HS-5 (cell line): ENCODE measurements around the gene PLCG2.

ENCODE experiments used
- DNase-seq: peaks from one replicate; pipeline ENCODE4 v3.0.0-alpha.2; 2012; ENCODE audit warnings: low read depth

PLCG2 gene

DNA sequence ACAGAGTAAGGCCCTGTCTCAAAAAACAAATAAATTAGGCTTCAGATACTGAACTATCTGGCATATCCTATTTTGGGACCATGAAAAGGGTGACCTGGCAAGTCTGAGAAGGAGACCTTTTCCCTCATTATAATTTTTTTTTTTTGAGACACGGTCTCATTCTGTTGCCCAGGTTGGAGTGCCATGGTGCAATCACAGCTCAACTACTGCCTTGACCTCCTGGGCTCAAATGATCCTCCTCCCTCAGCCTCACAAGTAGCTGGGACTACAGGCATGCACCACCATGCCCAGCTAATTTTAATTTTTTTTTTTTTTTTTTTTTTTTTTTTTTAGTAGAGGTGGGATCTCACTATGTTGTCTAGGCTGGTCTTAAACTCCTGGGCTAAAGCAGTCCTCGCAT lies 37.3 kb downstream of the PLCG2 start:
- no peak for DNase-seq

DNA sequence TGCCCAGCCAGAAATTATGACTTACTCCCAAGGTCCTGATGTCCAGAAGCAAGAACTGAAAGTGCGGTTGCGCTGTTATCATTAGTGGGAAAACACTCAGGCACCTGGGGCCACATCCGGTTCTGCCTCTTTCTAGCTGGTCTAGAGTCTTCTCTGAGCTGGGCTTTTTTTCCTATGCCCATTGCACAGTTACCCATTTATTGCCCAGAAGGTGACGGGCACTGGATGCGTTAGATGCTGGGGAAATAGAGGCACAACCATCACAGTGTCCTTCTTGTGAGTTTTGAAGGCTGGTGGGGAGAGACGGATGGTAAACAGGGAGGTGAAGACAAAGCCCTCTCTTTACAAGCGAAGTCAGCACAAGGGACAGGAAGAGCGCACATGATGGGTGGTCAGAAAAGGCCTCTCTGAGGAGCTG lies 37.7 kb downstream of the PLCG2 start:
- DNase-seq = no peak

DNA sequence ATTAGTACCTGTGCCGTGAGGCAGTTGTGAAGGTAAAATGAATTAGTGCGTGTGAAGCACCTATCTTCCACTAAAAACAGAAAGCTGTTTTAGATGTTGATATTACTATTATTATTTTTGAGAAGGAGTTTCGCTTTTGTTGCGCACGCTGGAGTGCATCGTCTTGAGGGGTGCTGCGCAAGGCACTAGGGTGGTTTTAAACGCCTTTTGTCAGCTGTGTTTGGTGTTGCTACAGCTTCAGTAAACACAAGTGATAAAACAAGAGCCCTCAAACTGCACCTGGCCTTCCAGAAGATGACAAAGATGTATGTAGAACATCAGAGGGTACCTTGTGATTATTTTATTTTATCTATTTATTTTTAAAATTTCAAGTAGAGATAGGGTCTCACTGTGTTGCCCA lies 38.2 kb downstream of the PLCG2 start:
- DNase-seq = no peak

DNA sequence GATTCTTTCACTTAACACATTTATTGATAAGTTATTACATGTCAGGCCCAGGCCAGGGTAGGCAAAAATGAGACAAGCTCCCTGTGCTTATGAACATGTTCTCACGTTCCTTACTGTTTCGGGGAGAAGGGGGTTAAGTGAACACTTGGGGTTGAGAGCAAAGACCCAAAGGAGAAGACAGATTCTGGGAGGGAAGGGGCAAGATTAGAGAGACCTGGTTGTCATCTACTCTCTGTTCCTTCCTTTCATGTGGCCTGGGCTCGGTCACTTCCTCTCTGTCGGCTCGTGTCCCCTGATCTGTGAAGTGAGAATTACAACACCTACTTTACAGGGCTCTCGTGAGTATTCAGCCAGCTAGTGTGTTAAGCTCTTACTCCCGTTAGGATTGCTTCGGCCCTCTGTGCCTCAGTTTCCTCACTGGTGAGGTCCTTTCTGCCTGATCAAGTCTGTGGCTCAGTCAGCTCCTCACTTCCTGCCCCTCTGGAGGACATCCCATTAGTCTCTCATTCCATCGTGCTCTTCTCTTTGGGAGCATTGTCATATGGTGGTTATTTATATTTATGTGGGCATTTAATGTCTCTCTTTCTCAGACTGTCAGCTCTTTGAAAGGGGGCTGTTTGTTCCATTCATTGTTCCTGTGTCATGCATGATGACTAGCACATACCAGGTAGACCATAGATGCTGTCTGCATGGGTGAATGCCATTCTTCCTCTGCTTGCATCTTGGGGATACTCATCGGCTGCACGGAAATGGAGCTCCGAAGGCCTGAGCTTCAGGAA lies 38.9 kb downstream of the PLCG2 start:
- DNase-seq = no peak

DNA sequence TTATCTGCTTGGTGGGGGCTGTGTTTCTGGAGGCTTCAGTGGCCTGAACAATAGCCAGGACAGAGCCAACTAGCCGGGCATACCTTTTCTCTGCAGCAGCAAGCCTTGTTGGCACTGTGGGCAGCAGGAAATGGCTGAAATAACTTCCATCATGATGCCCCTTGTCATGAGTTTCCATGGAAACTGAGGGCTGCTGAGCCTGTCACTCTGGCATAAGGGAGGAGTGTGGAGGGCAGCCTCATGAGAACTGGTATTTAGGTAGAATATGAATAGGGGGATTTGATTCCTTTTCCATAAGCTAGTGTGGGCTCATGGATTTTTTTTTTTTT lies 39.4 kb downstream of the PLCG2 start:
- no peak for DNase-seq

DNA sequence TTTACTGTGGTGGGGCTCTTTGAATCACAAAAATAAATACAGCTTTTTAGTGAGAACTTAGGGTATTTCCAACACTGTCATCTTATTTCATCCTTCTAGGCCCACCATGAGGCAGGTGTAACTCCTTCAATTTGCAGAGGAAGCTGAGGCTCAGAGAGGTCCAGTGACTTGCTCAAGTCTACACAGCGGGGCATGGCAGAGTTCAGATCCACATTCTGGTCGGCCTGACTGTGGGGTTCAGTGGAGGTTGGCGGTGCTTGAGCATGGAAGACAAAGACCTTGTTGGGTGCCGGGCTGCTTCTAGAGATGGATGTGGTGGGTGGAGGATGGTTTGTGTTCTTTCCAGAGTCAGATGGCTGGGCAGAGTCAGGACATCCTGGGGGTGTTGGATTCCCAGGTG lies 39.8 kb downstream of the PLCG2 start:
- DNase-seq = no peak

DNA sequence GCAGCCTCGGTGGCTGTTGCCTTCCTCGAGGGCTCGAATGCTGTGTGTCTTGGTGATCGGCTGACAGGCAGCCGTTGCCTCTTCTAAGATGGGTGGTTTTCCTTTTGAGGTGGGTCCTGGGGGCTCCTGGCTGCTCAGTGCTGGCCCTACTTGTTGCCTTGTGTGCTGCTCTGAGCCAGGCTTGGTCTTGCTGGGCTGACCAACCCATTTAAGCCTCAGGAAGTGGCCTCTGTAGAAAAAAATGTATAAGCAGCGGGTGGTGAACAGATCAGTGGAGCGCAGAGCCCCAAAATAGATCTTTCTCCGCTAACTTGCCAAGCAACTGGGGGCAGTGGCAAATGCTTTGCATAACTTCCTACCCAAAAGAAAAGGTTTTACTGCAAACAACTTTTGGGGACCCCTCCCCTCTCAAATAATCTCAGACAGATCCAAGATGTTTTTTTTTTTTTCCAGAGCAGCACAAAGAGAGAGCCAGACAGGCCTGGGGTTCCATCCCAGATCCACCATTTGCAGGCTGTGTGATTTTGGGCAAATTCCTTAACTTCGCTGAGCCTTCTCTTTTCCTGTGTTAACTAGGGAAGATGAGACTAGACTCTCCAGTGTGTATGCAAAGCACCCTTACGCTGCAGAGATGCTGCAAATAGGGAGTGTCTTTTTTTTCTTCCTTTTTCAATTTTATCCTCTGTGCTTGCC lies 42.5 kb downstream of the PLCG2 start:
- DNase-seq = no peak

DNA sequence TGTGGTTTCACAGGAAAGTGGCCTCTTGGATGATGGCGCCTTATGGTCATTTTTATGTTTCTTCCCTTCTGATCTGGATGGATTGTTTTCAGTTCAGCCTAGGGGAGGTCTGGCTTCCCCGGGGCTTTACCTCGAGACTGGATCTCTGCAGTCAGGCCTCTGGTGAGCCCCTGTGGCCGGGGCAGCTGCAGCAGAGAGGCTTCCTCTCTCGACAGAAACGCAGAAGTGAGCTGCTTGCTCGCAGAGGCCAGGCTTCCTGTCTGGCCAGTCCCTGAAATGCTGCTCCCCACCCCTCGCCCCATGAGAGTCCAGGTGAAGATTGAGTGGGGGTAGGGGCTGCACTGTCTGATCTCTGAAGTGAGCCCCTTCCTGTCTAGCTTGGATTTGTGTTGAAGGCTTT lies 44.0 kb downstream of the PLCG2 start:
- DNase-seq = no peak

DNA sequence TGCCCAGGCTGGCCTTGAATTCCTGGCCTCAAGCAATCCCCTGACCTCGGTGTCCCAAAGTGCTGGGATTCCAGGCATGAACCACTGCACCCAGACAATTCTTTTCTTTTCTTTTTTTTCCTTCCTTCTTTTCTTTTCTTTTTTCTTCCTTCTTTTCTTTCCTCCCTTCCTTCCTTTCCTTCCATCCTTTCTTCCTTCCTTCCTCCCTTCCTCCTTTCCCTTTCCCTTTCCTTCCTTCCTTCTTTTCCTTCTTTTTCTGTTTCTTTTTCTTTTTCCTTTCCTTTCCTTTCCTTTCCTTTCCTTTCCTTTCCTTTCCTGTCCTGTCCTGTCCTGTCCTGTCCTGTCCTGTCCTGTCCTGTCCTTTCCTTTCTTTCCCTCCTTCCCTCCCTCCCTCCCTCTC lies 44.6 kb downstream of the PLCG2 start:
- DNase-seq = no peak

DNA sequence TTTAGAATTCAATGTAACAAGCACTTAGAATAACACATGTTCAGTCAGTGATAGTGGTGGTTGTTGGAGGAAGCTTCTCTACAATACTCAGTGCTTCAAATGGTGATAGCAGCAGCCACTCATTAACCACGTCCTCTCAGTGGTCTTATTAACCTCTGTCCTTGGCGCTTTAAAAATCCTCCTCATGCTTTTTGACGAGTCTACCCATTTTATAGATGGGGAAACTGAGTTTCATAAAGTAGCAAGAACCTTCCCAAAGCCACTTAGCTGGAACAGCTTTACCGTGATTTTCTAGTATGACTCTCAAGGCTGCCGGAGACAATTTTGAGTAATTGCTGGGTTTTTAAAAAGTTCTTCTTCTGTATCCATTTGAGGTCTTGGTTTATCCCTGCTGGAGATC lies 47.4 kb downstream of the PLCG2 start:
- DNase-seq = no peak

DNA sequence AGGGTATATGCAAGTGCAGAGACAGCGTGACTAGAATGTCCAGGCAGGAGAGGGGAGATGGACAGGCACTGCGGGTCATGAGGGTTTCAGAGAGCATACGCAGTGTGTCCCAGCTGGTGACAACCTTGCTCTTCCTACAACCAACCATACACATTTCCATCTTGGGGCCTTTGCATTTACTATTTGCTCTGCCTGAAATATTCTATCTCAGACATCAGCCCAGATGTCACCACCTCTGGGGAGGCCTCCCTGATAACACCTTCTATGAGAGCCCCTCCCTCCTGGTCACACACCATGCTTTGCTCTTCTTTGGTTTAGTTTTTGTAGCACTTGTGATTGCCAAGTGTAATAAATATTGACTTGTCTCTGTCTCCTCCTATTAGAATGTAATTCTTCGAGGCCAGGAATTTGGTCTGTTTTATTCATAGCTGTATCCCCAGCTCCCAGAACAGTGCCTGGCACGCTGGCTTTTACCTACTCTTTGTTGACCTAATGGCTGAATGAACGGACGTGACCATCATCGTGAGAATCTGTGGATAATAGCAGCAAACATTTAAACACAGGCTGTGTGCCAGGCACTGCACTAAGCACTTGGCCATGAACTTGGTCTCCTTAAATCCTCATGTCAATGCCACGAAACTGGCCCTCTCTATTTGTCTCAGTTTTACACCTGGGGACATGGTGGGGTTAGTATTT lies 51.9 kb downstream of the PLCG2 start:
- no peak for DNase-seq

DNA sequence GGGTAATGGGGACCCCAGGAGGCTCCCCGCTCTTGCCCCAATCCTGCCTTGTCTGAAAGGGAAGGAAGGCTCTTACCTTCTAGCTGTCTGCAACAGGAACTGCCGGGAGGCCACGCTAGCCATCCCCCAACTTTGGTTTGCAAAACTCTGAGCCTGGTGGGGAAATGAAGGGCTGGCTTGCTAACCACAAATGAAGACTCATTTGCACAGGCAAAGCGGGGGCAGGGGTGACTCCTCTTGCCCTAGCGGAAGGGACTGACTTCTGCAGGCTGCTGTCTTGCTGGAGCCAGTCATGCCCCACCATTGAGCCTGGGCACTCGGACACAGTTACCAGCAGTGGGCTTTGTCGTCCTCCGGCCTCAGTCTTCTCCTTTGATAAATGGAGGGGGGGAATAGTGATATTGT lies 52.6 kb downstream of the PLCG2 start:
- no peak for DNase-seq

DNA sequence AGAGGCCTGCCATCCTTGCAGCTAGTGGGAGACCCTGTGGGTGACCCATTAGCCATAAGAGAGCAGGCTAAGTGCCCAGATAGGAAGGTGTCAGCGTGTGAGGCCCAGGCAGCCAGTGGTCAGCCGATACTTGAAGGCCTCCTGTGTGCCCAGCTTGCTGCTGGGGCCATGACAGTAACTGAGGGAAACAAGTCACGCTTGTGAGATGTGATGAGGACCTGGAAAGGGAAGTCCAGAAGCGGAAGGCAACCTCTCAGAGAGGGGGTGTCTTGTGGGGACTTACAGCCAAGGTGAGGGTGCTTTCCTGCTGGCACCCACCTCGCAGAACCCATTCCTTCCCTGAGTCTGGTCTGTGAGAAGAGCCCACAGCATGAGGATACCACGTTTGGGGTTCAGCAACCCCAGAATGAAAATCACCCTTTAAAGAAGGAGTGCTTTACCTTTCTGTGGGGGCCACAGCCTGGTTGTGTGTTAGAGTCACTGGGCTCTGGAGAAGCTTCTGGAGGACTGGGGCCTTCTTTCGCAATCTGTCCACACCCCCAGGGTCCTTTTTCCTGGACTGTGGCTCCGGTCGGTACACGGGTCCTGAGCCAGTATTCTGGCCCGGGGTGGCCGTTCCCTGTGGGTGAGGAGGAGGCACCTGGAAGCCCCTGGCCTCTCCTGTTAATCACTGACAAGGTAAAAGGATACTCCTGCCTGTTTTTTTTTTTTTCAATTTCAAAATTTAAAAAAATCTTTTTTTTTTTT lies 53.9 kb downstream of the PLCG2 start:
- DNase-seq = no peak

DNA sequence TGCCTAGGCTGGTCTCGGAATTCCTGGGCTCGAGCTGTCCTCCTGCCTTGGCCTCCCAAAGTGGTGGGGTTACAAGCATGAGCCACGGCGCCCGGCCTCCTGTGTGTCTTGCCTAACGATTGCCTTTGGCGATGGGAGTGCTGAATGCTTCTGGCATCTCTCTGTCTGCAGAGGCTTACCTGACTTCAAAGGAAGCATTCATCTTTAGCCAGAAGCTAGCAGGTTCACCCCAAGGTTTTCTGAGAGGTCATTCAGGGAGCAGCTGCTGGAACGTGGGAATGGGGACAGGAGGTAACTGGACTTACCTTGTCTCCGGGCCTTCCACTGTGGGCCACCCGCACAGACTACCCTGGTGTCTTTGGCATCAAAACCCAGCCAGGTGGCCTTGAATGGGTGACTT lies 54.7 kb downstream of the PLCG2 start:
- no peak for DNase-seq

DNA sequence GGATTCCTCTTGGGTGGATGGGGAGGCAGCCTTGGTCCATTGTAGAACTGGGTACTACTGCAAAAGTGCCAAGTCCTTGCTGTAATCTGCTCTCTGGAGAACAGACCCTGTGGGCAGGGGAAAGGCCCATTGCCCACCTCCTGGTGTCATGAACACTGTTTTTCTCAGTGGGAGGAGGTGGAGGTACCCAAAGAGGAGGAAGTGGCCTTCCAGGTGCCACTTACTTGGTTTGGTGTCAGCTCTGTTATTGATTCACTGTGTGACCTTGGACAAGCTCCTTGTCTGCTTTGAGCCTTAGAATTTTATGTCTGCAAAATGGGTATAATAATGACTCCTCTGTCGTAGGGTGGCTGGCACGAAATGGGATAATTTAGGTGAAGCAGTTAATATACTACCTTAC lies 55.8 kb downstream of the PLCG2 start:
- DNase-seq = no peak

DNA sequence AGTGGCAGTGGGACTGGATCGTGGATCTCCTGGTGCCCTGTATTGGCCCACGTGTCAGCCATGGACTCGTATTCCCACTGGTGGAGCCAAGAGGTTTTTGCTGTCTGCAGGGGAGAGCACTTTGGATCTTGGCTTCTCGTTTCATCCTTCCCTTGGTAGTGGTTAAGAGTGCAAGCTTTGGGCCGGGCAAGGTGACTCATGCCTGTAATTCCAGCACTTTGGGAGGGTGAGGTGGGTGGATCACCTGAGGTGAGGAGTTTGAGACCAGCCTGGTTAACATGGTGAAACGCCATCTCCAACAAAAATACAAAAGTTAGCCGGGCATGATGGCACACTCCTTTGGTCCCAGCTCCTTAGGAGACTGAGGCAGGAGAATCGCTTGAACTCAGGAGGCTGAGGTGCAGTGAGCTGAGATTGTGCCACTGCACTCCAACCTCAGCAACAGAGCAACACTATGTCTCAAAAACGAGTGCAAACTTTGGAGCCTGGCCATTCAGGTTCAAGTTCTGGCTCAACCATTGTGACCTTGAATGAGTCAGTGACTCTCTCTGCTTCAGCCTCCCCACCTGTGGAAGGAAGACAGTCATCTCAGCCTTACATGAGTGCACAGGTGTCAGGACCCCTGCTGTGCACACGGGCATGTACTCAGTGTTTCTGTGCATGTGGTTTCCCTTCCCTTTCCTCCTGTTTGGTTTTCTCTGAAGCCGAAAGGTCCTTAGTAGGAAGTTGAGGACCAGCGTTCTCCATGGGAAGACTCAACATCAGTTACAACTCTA lies 57.4 kb downstream of the PLCG2 start:
- no peak for DNase-seq

DNA sequence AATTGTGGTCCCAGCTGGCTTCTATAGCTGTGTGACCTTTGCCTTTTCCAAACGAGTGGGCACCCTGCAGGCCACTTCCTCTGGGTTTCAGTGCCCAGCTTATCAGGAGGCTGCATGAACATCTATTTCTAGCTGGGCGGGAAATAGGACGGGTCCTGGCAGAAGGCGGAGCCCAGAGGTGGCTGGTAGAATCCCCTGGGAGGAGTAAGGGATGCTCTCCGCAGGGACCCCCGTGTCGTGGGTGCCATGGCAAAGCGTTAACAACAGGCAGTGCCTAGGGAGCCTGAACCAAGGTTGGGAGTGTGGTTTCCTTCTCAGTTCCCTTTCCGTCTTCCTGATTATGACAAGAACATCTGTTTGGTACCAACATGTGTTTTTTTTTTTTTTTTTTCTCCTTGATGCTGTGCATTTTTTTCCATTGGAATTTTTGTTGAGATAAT lies 58.2 kb downstream of the PLCG2 start:
- DNase-seq = no peak

DNA sequence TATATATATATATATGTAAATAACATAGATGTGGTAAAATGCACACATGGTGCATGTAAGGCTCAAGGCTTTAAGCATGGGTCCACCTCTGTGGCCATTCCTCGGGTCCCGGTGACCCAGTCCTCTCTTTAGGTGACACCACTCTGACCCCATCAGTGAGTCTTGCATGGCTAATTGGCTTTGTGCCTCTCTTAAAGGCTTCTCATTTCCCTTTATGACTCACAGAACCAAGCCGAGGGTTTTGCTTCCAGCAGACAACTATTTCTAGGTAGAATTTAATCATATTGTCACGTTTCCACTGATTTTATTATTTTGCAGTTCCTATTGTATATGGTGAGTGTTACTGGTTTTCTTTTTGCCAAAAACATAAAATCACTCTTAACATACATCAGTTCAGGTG lies 59.7 kb downstream of the PLCG2 start:
- no peak for DNase-seq

DNA sequence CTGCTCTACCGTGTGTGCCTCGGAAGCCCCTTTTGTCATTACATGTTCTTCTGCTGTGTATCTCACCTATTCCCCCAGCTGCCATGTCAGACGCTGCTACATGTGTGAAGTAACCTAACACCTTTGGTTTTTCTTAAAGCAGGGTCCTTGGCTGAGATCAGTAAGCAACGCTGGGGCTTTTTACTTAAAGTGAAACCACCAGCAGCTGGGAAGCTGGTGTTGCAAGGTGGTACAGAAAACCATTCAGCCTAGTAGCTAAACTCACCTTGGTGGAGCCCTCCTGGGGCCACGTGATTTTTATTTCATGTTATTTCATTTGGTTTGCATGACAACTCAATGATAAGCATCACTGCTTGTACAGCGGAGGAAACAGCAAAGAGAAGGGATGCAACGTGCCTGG lies 62.6 kb downstream of the PLCG2 start:
- no peak for DNase-seq

DNA sequence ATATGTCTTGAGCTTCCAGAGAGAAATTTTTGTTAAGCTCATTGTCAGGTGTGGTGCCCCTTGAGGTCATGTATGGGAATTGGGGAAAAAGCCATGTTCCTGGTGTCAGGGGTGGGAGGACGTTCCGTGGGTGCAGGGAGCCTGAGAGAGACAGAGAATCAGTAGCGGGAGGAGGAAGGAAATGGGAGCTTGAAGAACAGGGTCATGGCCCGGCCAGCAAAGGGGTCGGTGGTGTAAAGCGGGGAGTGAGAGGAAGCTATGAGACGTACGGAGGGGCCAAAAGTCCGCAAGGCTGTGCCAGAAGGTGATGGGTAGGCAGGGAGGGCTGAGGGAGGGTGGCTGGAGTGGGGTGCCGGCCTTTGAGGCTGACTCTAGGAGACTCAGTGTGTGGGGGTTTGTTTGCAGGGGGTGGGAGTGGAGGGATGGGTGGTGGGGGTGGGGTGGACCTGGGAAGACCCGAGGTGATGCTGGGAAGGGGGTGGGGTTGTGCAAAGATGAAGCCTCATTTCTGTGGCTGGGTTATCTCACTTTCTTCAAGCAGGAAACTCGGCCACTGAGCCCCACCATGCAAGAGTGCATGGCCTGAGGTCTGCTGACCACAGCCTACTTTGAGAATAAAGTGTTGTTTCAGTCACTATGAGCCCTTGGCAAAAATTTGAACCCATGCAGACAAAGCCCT lies 63.6 kb downstream of the PLCG2 start:
- DNase-seq = no peak

DNA sequence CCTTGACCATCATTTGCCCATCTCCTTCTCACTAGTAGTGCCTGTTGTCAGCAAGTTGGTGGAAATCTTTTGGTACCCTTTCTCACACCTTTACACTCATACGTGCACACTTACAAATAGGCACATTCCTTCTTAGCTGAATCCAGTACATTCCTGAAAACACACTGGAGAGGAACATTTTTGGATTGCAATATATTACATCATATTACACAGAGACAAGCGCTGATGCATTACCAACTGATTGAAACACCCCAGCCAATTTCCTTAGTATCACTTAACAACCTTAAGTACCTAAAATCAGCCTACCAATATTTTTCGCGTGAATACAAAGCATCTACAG lies 64.1 kb downstream of the PLCG2 start:
- DNase-seq = no peak
